Right atrium auricular region (tissue), 2 donors: ENCODE measurements around the gene KASH5. TPM values are rescaled to one million over a fixed set of nuclear protein-coding genes. Genes with fewer than 3 reads are reported as not detected.

Experiments
- DNase-seq: peaks from one replicate; pipeline ENCODE4 v3.0.0-alpha.2; 2019; ENCODE audit warnings: low spot score
- H3K27ac ChIP-seq, 2 donors: fragments of 200-600 bp; sonication (generic); 1 replicate in 1 of 2; 2 replicates in 1 of 2; pipeline ENCODE4 v1.5.1; 2016 to 2019
- H3K27me3 ChIP-seq, 2 donors: fragments of 200-600 bp; sonication (generic); one replicate each; pipeline versions ENCODE4 v1.5.1 to v1.6.0; 2017 to 2019
- H3K36me3 ChIP-seq: fragments of 200-600 bp; sonication (generic); one replicate; pipeline ENCODE4 v1.5.1; 2016
- H3K4me1 ChIP-seq, 2 donors: fragments of 200-600 bp; sonication (generic); one replicate each; pipeline versions ENCODE4 v1.5.1 to v1.6.0; 2017 to 2019
- H3K4me3 ChIP-seq, 2 donors: fragments of 200-600 bp; sonication (generic); 1 replicate in 1 of 2; 2 replicates in 1 of 2; pipeline ENCODE4 v1.5.1; 2017 to 2019; ENCODE audit warnings: mild to moderate bottlenecking in 1 of 2, moderate library complexity in 1 of 2
- H3K9me3 ChIP-seq, 2 donors: fragments of 200-600 bp; sonication (generic); one replicate each; pipeline ENCODE4 v1.5.1; 2019
- CTCF ChIP-seq, 2 donors: fragments of 200-600 bp; sonication (generic); IDR thresholded peaks; one replicate each; pipeline ENCODE4 v1.5.1; 2019; ENCODE audit warnings: antibody characterized with exemption in 2 of 2
- total RNA-seq, 2 donors: library from RNA; depleted of rRNA; stranded (reverse); fragments of >200 nt; gene quantifications; one replicate each; pipeline ENCODE4 v1.1.0, GENCODE V29; 2016

The KASH5 gene
- total RNA-seq, 2 donors from 2014 or later, result not detected

DNA sequence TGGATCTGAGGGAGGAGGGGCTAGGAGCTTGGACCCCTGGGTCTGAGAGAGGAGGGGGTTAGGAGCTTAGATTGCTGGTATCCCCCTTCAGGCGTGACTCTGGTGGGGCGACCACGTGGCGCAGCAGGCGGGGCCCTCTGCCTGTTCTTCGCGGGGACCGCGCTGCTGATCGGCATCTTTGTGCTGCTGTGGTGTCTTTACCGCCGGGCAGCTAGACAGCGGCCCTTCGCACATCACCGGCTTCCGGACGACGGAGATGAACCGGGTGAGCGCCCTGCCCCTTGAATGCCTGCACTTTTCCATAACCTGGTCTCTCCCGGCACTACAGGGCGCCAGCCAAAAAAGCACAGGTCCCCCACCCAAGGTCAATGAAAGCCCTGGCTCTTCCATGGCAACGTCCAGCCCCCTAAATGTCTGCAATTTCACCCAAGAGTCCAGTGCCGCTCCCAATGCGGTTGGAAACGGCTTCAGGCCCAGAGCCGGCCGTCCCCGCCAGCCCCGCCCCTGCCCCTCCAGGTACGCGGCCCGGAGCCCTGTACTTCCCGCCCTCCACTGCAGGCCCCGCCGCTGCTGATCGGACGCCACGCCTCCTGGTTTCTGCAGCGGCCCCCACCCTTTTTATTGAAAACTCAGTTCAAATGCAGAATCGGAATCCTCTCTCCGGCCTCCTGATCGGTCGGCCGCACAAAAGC is 40.0 kb downstream of the KASH5 start:
- no peak for DNase-seq
- H3K4me1 ChIP-seq, result peaks cover 0 to 28% of the 10 kb centered on the region in 2 donors
- no peaks in the 10 kb centered on the region for H3K36me3 ChIP-seq
- no peaks in the 10 kb centered on the region for H3K9me3 ChIP-seq
- H3K27me3 ChIP-seq, result peaks cover 49 to 65% of the 10 kb centered on the region in 2 donors
- H3K27ac ChIP-seq, result no peak overlapping the region
- peak overlapping the region in 1 of 2 donors; percentile 5 for H3K4me3 ChIP-seq
- TF ChIP-seq CTCF (IDR thresholded peaks at IDR 0.05), result no peak

GRCh38 chr19:49428547-49429451 is 40.8 kb downstream of the KASH5 start:
- H3K9me3 ChIP-seq, result no peaks in the 10 kb centered on the region
- no peak overlapping the region for H3K27ac ChIP-seq
- H3K27me3 ChIP-seq, result peaks cover 44 to 64% of the 10 kb centered on the region in 2 donors
- H3K4me1 ChIP-seq, result peaks cover 0 to 23% of the 10 kb centered on the region in 2 donors
- peak overlapping the region in 1 of 2 donors; percentile 5 for H3K4me3 ChIP-seq
- no peak for TF ChIP-seq CTCF (IDR thresholded peaks at IDR 0.05)
- DNase-seq, result no peak
- H3K36me3 ChIP-seq, result no peaks in the 10 kb centered on the region

DNA sequence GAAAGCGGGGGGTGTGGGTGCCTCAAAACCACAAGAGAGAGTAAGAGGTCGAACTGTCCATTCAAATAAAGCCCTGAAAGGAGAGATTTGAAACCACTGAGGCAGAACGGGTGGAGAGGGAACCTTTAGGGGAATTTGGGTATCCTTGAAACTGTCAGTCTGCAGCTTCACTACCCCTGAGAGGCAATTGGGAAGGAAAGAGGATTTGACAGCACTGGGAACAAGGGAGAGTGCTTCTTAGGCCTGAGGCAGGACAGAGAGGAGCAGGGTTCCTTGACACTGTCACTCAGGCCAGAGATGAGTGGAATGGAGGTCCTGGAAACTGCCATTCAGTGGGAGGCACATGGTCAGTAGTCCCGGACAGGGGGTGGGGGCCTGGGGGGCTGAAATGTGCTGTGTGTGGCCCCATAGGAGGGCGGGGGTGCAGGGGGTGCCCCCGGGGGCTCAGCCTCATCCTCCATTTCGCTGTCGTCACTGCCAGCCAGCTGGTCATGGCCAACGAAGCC is 42.2 kb downstream of the KASH5 start:
- Histone ChIP-seq H3K4me3 (no peak overlapping the region), H3K36me3 (no peaks in the 10 kb centered on the region), H3K27ac (no peak overlapping the region), H3K4me1 (peaks cover 0 to 23% of the 10 kb centered on the region in 2 donors), H3K9me3 (no peaks in the 10 kb centered on the region), H3K27me3 (peaks cover 35 to 53% of the 10 kb centered on the region in 2 donors)
- DNase-seq, result no peak
- TF ChIP-seq CTCF (IDR thresholded peaks at IDR 0.05), result no peak

DNA sequence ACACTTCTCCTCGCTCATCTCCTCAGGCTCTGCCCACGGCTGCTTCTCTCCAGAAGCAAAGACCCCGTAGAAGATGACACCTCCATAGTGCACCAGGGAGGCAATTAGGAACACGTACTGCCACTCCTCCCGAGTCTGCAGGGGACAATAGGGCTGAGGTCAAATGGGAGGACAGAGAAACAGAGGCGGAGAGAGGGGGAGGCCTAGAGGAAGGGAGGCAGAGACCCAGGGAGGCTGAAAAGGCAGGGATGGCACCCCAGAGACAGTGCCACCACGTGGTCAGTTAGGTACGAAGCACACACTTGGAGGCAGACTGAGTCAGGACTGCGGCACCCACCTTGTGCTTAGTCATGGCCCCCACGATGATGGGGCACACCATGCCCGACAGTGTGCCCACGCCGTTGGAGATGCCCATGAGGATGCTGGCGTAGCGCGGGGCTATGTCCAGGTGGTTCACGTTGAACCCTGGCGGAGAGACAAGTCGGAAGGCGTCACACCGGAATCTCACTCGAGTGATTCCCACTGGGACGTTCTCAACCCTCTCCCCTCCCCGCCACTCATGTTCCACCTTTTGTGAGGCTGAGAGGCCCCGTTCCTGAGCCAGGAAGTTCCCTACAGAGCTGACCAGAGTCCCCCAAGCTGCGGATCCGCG is 42.8 kb downstream of the KASH5 start:
- Histone ChIP-seq H3K4me1 (peaks cover 0 to 23% of the 10 kb centered on the region in 2 donors), H3K9me3 (no peaks in the 10 kb centered on the region), H3K36me3 (no peaks in the 10 kb centered on the region), H3K27me3 (peaks cover 30 to 52% of the 10 kb centered on the region in 2 donors), H3K27ac (no peak overlapping the region), H3K4me3 (no peak overlapping the region)
- no peak for TF ChIP-seq CTCF (IDR thresholded peaks at IDR 0.05)
- DNase-seq, result no peak

GRCh38 chr19:49431330-49431749 is 43.3 kb downstream of the KASH5 start:
- DNase-seq, result no peak
- Histone ChIP-seq H3K9me3 (no peaks in the 10 kb centered on the region), H3K27me3 (peaks cover 25 to 50% of the 10 kb centered on the region in 2 donors), H3K4me1 (peaks cover 0 to 19% of the 10 kb centered on the region in 2 donors), H3K36me3 (no peaks in the 10 kb centered on the region), H3K4me3 (no peak overlapping the region), H3K27ac (no peak overlapping the region)
- TF ChIP-seq CTCF (IDR thresholded peaks at IDR 0.05), result no peak
